RKO (cell line): ENCODE results near the gene OOSP1.
A peak's percentile ranks its signal among the peaks of the same experiment; 100 is the strongest.
"Not testable (repeated sequence)": the region's sequence is repeated elsewhere in the genome, so short reads cannot be mapped to it uniquely, and the experiment has no call there.

Source experiments
- DNase-seq: peaks from one replicate; pipeline ENCODE4 v3.0.0-alpha.2; 2016; ENCODE audit warnings: low spot score

The OOSP1 gene

DNA sequence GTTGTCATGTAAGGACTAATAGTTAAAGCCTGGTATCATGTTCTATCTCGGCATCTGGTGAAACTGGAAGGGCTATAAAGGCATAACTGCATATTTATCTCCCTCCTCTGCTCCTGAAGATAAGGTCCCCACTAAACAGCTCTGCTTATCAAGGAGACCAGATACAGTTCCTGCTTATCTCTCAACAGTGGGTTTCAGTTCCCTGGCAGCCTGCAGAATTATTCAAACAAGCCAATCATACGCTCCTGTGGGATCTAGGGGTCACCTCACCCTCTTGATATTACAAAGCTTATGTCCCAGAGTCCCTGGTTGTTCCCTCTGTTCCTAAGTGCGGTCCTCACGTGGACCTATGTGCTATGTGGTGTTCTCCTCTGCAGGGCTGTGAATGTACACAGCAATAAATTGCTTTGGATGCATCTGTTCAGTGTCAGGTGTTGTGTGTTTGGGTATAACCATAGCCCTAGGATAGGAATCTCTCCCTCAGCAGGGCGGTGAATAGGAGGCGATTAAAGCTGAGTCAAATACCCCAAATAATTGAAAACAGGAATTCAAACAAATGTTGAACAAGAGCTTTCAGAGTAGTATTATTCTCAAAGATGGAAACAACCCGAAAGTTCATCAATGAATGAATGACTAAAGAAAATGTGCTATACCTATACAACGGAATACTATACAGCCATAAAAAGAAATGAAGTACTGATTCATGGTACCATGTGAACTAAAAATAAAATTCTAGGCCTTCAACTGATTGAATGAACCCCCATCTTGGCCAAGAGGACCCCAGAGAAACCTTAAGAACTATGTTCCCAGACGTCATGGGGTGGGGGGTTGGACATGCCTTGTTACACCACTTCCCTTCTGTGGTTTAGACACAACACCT, 22.5 kb downstream of the OOSP1 start:
- no peak for DNase-seq

DNA sequence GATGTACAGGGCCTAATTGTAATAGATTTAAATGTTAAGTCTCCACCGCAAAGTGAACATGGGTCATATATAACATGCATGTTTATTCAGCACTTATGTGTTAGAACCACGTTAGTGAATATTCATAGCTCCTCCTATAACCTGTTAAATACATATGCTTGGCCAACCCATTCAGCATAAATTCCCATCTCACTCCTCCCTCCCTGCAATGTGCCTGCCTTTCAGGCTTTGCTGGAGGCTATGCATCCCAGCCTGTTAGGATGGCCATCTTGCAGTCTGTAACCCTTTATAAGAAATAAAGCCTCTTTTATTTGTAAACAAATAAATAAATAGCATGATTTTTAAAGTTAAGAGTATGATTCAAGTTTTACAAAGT, 23.9 kb downstream of the OOSP1 start:
- no peak for DNase-seq

DNA sequence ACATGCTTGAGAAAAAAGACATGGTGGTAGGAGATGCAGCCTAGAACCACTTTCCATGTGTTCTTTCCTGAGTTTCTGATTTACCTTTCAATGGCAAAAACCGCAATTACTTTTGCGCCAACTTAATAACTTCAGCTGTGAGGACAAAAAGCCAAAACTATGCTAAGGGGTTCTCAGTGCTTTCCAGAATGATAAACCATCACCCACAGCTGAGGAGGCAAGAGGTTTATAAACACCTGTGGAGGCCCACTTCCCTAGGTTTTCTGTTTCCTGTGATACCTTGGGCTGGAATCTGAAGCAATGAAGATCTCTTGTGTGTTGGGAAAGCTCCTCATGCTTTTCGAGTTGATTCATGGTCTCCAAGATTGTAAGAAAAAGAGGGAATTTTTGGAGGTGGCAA, 25.5 kb downstream of the OOSP1 start, which contains the start of gene OOSP4A:
OOSP4A (plus strand) TSS at position 301 of the 400 bp plus-strand sequence; CDS start at position 301, 0 bp downstream.
- no peak for DNase-seq

GRCh38 chr11:59965424-59965823, 27.2 kb downstream of the OOSP1 start:
- DNase-seq: no peak

DNA sequence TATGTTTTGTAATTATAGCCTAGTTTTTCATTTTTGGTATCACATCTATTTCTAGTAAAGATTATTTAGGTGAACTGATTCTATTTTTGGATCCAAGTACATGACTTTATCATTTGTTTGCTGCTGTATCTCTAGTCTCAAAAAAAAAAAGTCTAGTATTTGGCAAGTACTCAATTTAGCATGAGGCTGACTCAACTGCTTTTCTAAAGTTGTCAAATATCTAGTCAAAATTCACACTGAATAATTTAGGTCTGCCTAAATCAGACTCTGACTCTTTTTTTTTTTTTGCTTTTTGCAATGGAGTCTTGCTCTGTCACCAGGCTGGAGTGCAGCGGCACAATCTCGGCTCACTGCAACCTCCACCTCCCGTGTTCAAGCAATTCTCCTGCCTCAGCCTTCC, 28.0 kb downstream of the OOSP1 start:
- no peak for DNase-seq

DNA sequence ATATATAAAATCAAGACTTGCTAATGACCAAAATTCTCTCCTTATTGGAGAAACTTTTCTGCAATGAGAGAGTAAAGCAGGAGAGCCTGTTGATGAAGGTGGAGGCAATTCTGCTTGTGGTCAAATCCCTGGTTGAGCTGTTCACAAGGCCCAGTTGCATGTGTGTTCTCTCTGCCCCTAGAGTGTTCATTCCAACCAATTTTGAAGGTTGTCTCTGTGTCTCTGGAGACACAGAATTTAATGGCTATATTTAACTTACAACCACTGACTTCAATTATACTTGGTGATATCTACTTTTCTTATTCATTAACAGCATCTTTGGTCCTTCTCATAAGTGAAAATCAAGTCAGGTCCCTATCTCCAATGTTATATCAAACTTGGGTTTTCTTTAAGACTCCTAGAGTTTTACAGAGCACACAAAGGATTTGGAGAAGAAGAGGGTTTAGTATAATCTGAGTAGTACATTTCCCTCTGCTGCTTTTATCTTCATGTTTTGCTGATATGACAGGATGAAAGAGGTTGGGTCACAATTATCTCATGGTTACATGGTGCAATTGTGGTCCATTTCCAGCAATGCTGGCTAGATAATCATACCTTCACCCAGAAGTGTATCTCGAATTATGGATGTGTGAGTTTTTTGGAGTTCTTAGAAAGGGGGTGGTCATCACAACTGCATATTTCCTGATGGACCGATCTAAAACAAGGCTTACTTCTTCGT, 29.6 kb downstream of the OOSP1 start:
- DNase-seq: no peak

GRCh38 chr11:59968395-59968783, 30.2 kb downstream of the OOSP1 start:
- DNase-seq: no peak

GRCh38 chr11:59973097-59973496, 34.9 kb downstream of the OOSP1 start:
- no peak for DNase-seq

DNA sequence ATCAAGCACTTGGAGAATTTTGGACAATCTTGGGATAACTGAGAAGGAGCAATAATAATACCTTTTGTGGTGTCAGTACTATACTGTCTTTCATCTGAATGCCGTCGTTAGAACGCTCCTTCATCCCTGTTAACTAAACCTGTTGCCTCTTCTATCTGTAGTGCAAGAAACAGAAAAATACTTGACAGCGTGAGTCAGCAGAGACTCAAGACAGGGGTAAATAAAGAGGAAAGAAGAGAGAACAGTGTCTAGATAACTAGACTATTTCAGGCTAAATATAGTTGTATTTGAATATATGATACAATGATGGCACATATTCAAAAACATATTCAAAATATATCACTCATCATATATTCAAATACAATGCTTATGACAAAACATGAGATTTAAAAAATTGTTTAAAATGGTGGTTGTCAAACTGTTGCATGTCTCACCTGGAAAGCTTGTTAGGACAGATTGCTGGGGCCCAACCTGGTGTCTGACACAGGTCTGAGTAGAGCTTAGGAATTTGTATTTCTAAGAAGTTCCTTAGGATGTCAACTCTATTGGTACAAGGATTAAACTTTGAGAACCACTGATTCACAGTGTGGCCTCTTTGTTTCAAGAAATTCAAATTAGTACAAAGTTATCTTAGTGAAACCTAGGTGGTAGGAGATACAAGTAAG, 43.0 kb downstream of the OOSP1 start:
- no peak for DNase-seq

DNA sequence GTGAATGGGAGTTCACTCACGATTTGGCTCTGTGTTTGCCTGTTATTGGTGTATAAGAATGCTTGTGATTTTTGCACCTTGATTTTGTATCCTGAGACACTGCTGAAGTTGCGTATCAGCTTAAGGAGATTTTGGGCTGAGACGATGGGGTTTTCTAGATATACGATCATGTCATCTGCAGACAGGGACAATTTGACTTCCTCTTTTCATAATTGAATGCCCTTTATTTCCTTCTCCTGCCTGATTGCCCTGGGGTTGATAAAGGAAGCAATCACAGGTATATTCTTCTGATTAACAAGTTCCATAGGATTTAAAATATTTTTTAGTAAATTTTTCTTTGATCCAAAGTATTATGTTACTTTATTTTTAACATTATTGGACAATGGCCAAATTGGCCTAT, 43.8 kb downstream of the OOSP1 start:
- DNase-seq: not testable (repeated sequence)

DNA sequence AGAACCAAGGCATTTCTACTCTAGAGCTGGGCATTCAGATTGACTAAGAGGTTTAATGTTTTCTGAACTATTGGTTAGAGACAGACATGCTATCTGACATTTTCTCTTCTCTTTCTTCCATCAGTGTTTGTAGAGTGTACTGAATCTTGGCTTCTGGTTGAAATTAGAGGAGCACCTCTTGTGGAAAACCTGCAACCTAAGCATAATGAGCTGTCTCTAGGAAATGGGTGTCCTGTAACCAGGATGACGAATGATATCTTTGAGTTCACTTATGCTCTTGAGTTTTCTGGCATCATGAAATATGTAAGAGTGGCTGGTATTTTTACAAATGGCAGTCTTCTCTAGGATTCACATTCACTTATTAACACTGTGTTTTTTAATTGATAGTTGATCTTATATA, 45.0 kb downstream of the OOSP1 start:
- DNase-seq: no peak

DNA sequence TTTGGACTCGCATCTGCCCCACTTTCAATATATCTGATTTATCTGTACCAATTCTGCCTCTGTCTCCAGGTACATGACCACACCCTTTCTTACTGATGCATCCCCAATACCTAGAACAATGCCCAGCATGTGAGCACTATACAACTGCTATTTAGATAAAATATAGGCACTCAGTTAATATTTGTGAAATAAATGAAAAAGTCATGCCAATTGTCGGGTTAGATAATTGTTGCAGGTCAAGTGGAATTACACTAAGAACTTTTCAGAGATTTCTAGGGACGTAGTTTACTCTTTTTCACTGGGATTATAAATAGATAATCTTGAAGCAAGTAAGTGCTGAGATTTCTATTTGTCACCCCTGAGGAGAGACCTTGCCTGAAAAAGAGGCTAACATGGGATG, 46.1 kb downstream of the OOSP1 start:
- no peak for DNase-seq

GRCh38 chr11:59990421-59990820, 52.2 kb downstream of the OOSP1 start:
- DNase-seq: no peak

GRCh38 chr11:59992425-59992824, 54.2 kb downstream of the OOSP1 start:
- no peak for DNase-seq

GRCh38 chr11:59997800-59998199, 59.6 kb downstream of the OOSP1 start:
- no peak for DNase-seq

DNA sequence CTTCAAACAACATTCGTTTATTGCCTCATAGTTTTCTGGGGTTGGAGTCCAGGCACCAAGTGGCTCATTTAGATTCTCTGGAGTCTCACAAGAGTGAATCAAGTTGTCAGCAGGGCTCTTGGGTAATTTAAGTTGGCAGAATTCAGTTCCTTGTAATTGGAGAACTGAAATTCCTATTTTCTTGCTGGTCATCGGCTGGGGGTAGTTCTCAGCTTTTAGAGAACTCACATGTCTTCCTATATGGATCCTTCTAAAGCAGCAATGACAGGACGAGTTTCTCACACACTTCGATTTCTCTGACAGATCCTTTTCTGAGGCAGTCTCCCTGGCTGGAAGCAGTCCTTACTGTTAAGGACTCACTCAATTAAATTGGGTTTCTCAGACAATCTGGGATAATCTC, 61.5 kb downstream of the OOSP1 start:
- no peak for DNase-seq

- no peak for DNase-seq
Measured at GRCh38 chr11:60003729-60004128, 65.5 kb downstream of the OOSP1 start.

GRCh38 chr11:60005360-60005759, 67.1 kb downstream of the OOSP1 start:
- DNase-seq: peak; percentile 82
